Sigmoid colon (tissue), 7 donors: ENCODE measurements around the gene GUK1. TPM values are rescaled to one million over a fixed set of nuclear protein-coding genes. Genes with fewer than 3 reads are reported as not detected.

Experiments
- DNase-seq: peaks from one replicate; pipeline ENCODE4 v3.0.0-alpha.2; 2019
- H3K27ac ChIP-seq, 4 donors: fragments of 200-600 bp; sonication (generic); one replicate each; pipeline ENCODE4 v1.5.1; 2016 to 2019; ENCODE audit warnings: mild to moderate bottlenecking in 1 of 4
- H3K27me3 ChIP-seq, 3 donors: fragments of 200-600 bp; sonication (generic); one replicate each; pipeline ENCODE4 v1.5.1; 2019; ENCODE audit warnings: mild to moderate bottlenecking in 1 of 3
- H3K36me3 ChIP-seq, 4 donors: fragments of 200-600 bp; sonication (generic); one replicate each; pipeline ENCODE4 v1.5.1; 2016 to 2019
- H3K4me1 ChIP-seq, 4 donors: fragments of 200-600 bp; sonication (generic); one replicate each; pipeline ENCODE4 v1.5.1; 2017 to 2019
- H3K4me3 ChIP-seq, 4 donors: fragments of 200-600 bp; sonication (generic); one replicate each; pipeline ENCODE4 v1.5.1; 2017 to 2019; ENCODE audit warnings: mild to moderate bottlenecking in 2 of 4, moderate library complexity in 1 of 4
- H3K9me3 ChIP-seq, 4 donors: fragments of 200-600 bp in 3 of 4; sonication (generic) in 3 of 4; one replicate each; pipeline versions ENCODE4 v1.5.1 to v1.6.1; 2013 to 2019
- CTCF ChIP-seq, 4 experiments: fragments of 450-650 bp in 3 of 4; fragments of 200-600 bp in 1 of 4; IDR thresholded peaks; one replicate each; pipeline ENCODE4 v1.5.1; 2016 to 2019; ENCODE audit warnings: antibody characterized with exemption in 4 of 4, mild to moderate bottlenecking in 3 of 4, moderate library complexity in 2 of 4
- EP300 ChIP-seq, 4 donors: sonication (generic); formaldehyde crosslinking; IDR thresholded peaks; one replicate each; pipeline ENCODE4 v1.6.1; 2017; ENCODE audit warnings: antibody characterized with exemption in 4 of 4
- POLR2A ChIP-seq, 2 donors: fragments of 450-650 bp; IDR thresholded peaks; one replicate each; pipeline ENCODE4 v1.6.1; 2016; ENCODE audit warnings: antibody characterized with exemption in 2 of 2, mild to moderate bottlenecking in 2 of 2, moderate library complexity in 2 of 2
- POLR2AphosphoS5 ChIP-seq, 4 donors: sonication (generic); formaldehyde crosslinking; IDR thresholded peaks; one replicate each; pipeline ENCODE4 v1.6.1; 2017; ENCODE audit warnings: antibody characterized with exemption in 4 of 4
- WGBS, 2 donors: extraction: QIAGEN DNeasy Blood & Tissue Kit; methylation state at CpG; one replicate each; pipeline ENCODE4 v1.1.7; 2013; 5-methylcytosine and 5-hydroxymethylcytosine counted together
- intact Hi-C: fragments of 100-400 bp; cut with DNase I; formaldehyde crosslinking; loops from one replicate; pipeline ENCODE4 v1.15.1; 2023
- polyA plus RNA-seq, 3 donors: library from polyadenylated mRNA; stranded (reverse); fragments of 200-250 nt; gene quantifications; one replicate each; pipeline ENCODE4 v1.2.3, GENCODE V29; 2013
- total RNA-seq, 4 donors: library from RNA; depleted of rRNA; stranded (reverse); fragments of >200 nt; gene quantifications; one replicate each; pipeline ENCODE4 v1.1.0, GENCODE V29; 2016
- donor health status: healthy with polysubstance abuse.
- donor health status: Bipolar disorder and iron deficiency.
- donor health status: healthy.

The GUK1 gene
- total and polyA plus RNA-seq, 7 donors = 225 to 668 (median 366) TPM

- WGBS, 2 donors = 91% methylated on average over 52 of the region's 52 CpGs
- H3K4me3 ChIP-seq = peak overlapping the region in 2 of 4 donors; percentile 35 to 52
- intact Hi-C loops = loop anchor here (5.0 kb wide), 1 partner anchor 37 kb away; no protein-coding TSS in a partner anchor
- no peak for TF ChIP-seq CTCF (IDR thresholded peaks at IDR 0.05)
- no peak for TF ChIP-seq POLR2A (IDR thresholded peaks at IDR 0.05)
- peak in 2 of 4 donors; percentile 42 to 54 for TF ChIP-seq POLR2AphosphoS5 (IDR thresholded peaks at IDR 0.05)
- TF ChIP-seq EP300 (IDR thresholded peaks at IDR 0.05) = no peak
- H3K27me3 ChIP-seq = no peaks in the 10 kb centered on the region
- H3K9me3 ChIP-seq = no peaks in the 10 kb centered on the region
- H3K27ac ChIP-seq = peak overlapping the region in 2 of 4 donors; percentile 28 to 64
- peaks cover 0 to 38% (median 16%) of the 10 kb centered on the region in 4 donors for H3K4me1 ChIP-seq
- H3K36me3 ChIP-seq = peaks cover 0 to 9% (median 7%) of the 10 kb centered on the region in 4 donors
- peak; percentile 65 for DNase-seq
These were observed 34.6 kb downstream of the GUK1 start for GRCh38 chr1:228174482-228175315.

GRCh38 chr1:228175316-228176023, 35.4 kb downstream of the GUK1 start:
- Histone ChIP-seq H3K27ac (peak overlapping the region in 3 of 4 donors; percentile 35 to 64 (median 48)), H3K27me3 (no peaks in the 10 kb centered on the region), H3K9me3 (no peaks in the 10 kb centered on the region), H3K4me3 (peak overlapping the region in 1 of 4 donors; percentile 52), H3K4me1 (peaks cover 0 to 38% (median 16%) of the 10 kb centered on the region in 4 donors), H3K36me3 (peaks cover 0 to 9% (median 7%) of the 10 kb centered on the region in 4 donors)
- TF ChIP-seq POLR2AphosphoS5 (IDR thresholded peaks at IDR 0.05) (no peak), POLR2A (IDR thresholded peaks at IDR 0.05) (no peak), CTCF (IDR thresholded peaks at IDR 0.05) (no peak), EP300 (IDR thresholded peaks at IDR 0.05) (no peak)
- DNase-seq = no peak
- intact Hi-C loops = loop anchor here (5.0 kb wide), 1 partner anchor 38 kb away; no protein-coding TSS in a partner anchor
- 89 to 92% methylated on average over 18 of the region's 18 CpGs for WGBS, 2 donors

GRCh38 chr1:228176024-228176395, 35.9 kb downstream of the GUK1 start:
- peak overlapping the region in 3 of 4 donors; percentile 35 to 64 (median 48) for H3K27ac ChIP-seq
- H3K27me3 ChIP-seq = no peaks in the 10 kb centered on the region
- H3K4me3 ChIP-seq = peak overlapping the region in 1 of 4 donors; percentile 52
- no peak for DNase-seq
- peaks cover 0 to 38% (median 16%) of the 10 kb centered on the region in 4 donors for H3K4me1 ChIP-seq
- peaks cover 0 to 9% (median 7%) of the 10 kb centered on the region in 4 donors for H3K36me3 ChIP-seq
- TF ChIP-seq POLR2AphosphoS5 (IDR thresholded peaks at IDR 0.05) = no peak
- TF ChIP-seq EP300 (IDR thresholded peaks at IDR 0.05) = no peak
- TF ChIP-seq POLR2A (IDR thresholded peaks at IDR 0.05) = no peak
- no peak for TF ChIP-seq CTCF (IDR thresholded peaks at IDR 0.05)
- WGBS, 2 donors = 87 to 96% methylated on average over 4 of the region's 4 CpGs
- H3K9me3 ChIP-seq = no peaks in the 10 kb centered on the region
- intact Hi-C loops = loop anchor here (5.0 kb wide), 1 partner anchor 39 kb away; no protein-coding TSS in a partner anchor

- WGBS, 2 donors = 92 to 94% methylated on average over 19 of the region's 19 CpGs
- no peaks in the 10 kb centered on the region for H3K27me3 ChIP-seq
- H3K4me1 ChIP-seq = peaks cover 0 to 38% (median 16%) of the 10 kb centered on the region in 4 donors
- H3K9me3 ChIP-seq = no peaks in the 10 kb centered on the region
- peak overlapping the region in 1 of 4 donors; percentile 52 for H3K4me3 ChIP-seq
- peak overlapping the region in 3 of 4 donors; percentile 35 to 64 (median 48) for H3K27ac ChIP-seq
- peaks cover 0 to 9% (median 7%) of the 10 kb centered on the region in 4 donors for H3K36me3 ChIP-seq
- peak; percentile 84 for DNase-seq
- intact Hi-C loops = loop anchor here (5.0 kb wide), 1 partner anchor 39 kb away; no protein-coding TSS in a partner anchor
- peak in 1 of 4 donors; percentile 15 for TF ChIP-seq POLR2AphosphoS5 (IDR thresholded peaks at IDR 0.05)
- no peak for TF ChIP-seq POLR2A (IDR thresholded peaks at IDR 0.05)
These were observed 36.5 kb downstream of the GUK1 start for GRCh38 chr1:228176461-228177182.
